HL-60 (cell line): ENCODE data around the gene CDH15.

Source experiments
- DNase-seq, 2 experiments: peaks; one replicate each; pipeline ENCODE4 v3.0.0-alpha.2; 2010 to 2020; ENCODE audit warnings: low read depth in 1 of 2, low spot score in 1 of 2
- H3K27ac ChIP-seq: fragments of 250-450 bp; sonication (Bioruptor Pico); replicated peaks from 2 replicates; pipeline ENCODE4 v1.5.1; 2020; ENCODE audit warnings: mild to moderate bottlenecking, moderate library complexity
- H3K27me3 ChIP-seq: fragments of 250-450 bp; sonication (Bioruptor Pico); 2 replicates; pipeline ENCODE4 v1.5.1; 2021; ENCODE audit warnings: mild to moderate bottlenecking, moderate library complexity; ENCODE audit not compliant: insufficient read depth, poor library complexity, severe bottlenecking
- H3K4me3 ChIP-seq: replicated peaks from 2 replicates; pipeline ENCODE4 v1.5.1; 2011; ENCODE audit warnings: mild to moderate bottlenecking, control low read depth, low read length; ENCODE audit not compliant: insufficient read depth
- CTCF ChIP-seq: IDR thresholded peaks from one replicate; pipeline ENCODE4 v1.5.1; 2011; ENCODE audit warnings: low read length, control low read depth, inconsistent platforms; ENCODE audit not compliant: insufficient read depth
- GABPA ChIP-seq: IDR thresholded peaks from 2 replicates; pipeline ENCODE4 v1.6.1; 2012; ENCODE audit warnings: low read depth
- POLR2AphosphoS5 ChIP-seq: IDR thresholded peaks from 2 replicates; pipeline ENCODE4 v1.6.1; 2012; ENCODE audit warnings: low read depth
- REST ChIP-seq: IDR thresholded peaks from 2 replicates; pipeline ENCODE4 v1.6.1; 2012; ENCODE audit warnings: low read depth; ENCODE audit not compliant: insufficient replicate concordance
- SPI1 ChIP-seq: IDR thresholded peaks from 2 replicates; pipeline ENCODE4 v1.6.1; 2012; ENCODE audit warnings: low read depth, mild to moderate bottlenecking, borderline replicate concordance

CDH15 gene

GRCh38 chr16:89175280-89176146 is 4.0 kb downstream of the CDH15 start:
- TF ChIP-seq REST (no peak), POLR2AphosphoS5 (no peak), CTCF (no peak), GABPA (no peak), SPI1 (no peak)
- Histone ChIP-seq H3K4me3 (no peak overlapping the region), H3K27me3 (no peaks in the 10 kb centered on the region), H3K27ac (no peak overlapping the region)
- DNase-seq: no peak

DNA sequence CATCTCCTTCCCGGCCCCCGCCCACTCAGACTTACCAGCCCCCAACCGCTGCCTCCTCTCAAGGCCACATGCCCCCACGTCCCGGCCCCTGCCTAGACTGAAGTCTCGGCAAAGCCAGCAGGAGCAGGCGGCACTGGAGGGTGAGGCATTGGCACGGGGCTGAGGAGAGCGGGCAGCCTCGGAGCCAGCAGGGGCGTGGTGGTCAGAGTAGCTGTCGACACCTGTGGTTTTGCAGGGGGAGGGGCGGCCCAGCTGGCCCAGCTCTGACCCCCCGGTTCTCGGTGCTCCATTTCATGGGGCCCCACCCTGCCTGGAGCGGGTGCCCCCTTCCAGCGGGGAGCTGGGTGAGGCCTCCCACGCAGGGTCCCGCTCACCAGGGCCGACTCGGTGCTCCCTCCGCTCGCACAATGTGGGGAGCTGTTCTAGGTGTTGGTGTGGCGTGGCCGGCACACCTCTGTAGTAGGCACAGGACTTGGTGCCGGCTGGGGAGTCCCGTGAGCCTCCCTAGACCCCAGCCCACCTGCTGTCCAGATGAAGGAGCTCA is 4.7 kb downstream of the CDH15 start:
- H3K27ac ChIP-seq: no peak overlapping the region
- H3K4me3 ChIP-seq: no peak overlapping the region
- DNase-seq: no peak
- H3K27me3 ChIP-seq: no peaks in the 10 kb centered on the region
- TF ChIP-seq SPI1: no peak
- TF ChIP-seq GABPA: no peak
- no peak for TF ChIP-seq POLR2AphosphoS5
- TF ChIP-seq CTCF: no peak
- no peak for TF ChIP-seq REST

DNA sequence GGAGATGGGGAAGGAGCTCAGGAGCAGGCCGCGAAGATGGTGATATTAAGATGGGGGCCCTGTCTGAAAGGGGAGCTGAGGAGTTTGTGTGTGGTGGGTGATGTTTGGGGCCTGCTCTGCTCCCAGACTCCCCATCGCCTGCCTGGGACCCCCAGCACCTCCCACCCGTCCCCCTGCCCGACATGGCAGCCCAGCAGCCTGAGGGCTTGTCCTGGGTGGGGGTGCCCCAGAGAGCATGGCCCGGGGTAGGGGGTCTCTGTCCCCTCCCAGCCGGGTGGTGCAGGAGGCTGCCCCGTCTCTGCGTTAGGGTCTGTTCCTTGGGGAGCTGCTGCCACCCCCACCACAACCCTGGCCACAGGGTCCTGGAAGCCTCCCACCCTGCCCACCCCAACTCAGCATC is 5.2 kb downstream of the CDH15 start:
- no peak for TF ChIP-seq SPI1

DNA sequence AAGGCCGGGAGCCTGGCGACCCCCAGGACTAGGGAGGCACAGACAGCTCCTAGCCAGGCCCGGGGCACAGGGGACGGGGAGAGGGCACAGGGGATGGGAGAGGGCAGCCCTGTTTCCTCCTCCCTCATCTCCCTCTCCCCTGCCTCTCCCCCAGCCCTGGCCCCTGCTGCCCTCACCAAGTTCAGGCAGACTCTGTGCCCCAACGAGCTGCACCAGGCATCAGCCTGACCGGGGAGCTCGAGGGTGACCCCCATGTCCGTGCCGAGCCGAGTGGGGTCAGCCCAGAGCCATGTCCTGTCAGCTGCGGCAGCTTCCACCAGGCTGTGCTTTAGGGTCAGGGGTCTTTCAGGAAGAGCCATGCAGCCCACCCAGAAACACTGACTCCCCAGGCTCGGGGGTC is 6.0 kb downstream of the CDH15 start:
- TF ChIP-seq GABPA (no peak), POLR2AphosphoS5 (no peak), SPI1 (no peak), CTCF (no peak), REST (no peak)
- no peak for DNase-seq
- H3K27me3 ChIP-seq: no peaks in the 10 kb centered on the region
- no peak overlapping the region for H3K27ac ChIP-seq
- H3K4me3 ChIP-seq: no peak overlapping the region

More for the DNA sequence above, 5.2 kb downstream of the CDH15 start:
- no peaks in the 10 kb centered on the region for H3K27me3 ChIP-seq
- no peak for DNase-seq
- no peak overlapping the region for H3K4me3 ChIP-seq
- H3K27ac ChIP-seq: no peak overlapping the region
